ENCODE results near the gene HDAC4. TPM values are rescaled to one million over a fixed set of nuclear protein-coding genes. Genes with fewer than 3 reads are reported as not detected.

HDAC4 gene
- total RNA-seq, 1 experiment from 2014 or later: 40.1 TPM

DNA sequence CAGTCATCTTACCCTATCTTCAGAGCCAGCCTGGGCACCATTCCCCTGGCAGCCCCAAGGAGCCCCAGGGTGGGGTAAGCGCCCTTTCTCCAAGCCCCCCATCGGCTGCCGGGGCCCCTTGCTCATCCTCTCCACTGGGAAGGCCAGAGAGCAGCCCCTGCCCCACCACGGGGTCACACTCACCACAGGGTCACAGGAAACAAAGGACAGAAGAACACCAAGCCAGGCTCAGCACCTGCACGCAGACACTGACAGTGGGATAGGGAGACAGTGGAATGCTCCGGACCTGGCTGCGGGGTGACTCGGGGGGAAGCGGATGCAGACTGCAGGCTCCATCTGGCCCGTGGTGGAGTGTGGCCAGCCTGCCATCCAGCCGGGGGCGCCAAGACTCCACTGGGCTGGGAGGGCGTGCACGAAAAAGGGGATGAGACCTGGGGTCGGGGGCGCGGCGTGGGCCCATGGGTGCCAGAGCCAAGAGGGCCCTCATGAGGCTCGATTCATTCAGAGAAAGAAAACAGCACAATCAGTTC, 21.1 kb downstream of the HDAC4 start (continued):
- no peak for TF ChIP-seq TCF7L2 (IDR thresholded peaks at IDR 0.05; ENCODE audit: low read depth, low read length)

DNA sequence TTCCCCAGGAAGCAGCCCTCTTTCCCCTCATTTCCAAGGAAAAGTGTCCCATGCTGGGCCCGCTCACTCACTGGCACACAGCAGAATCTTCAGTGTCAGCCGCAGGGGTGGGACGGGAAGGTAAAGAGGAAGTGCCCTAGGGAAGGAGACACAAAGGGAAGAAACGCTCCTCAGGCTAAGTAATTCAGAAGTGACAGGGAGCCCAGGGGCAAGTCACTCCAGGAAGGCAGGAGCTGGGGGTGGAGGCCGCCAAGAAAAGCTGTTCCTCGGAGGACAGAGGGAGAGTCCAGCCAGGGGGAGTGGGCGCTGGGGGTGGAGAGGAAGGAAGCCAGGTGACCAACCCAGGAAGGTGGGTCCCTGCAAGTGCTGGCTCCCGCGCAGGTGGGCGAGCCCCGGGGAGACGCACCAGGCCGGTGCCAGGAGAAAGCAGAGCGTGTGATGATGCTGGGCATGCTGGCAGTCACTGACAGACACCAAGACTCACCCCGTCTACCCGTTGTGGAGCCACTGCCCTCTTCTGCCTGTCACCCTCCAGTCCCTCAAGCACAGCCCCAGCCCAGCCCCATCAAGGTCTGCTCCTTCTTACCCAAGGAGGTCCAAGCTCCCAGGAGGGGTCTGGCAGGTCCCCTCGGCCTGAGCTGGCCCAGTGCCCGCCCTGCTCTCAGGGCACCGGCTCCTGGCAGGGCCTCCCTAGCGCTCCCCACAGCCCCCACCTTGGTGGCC, 21.7 kb downstream of the HDAC4 start:
- in situ Hi-C loops (cut with HindIII; ENCODE audit: low pct_unique_long_range_greater_than_20kb, low sequenced_read_pairs): no loop called here
- no peak for DNase-seq (ENCODE audit: low read depth, low spot score)
- ChIA-PET CTCF (no interaction called here), POLR2A (no interaction called here)
- H3K27me3 ChIP-seq (ENCODE audit: control insufficient read depth, insufficient read depth, low read length): no peaks in the 10 kb centered on the region
- H3K9me3 ChIP-seq (ENCODE audit: control insufficient read depth, insufficient read depth, low read depth, low read length): no peaks in the 10 kb centered on the region
- intact Hi-C loops (cut with micrococcal nuclease; ENCODE audit: unreplicated experiment): no loop called here
- H3K4me3 ChIP-seq (ENCODE audit: low read depth in 2 of 2, low read length in 2 of 2): no peak overlapping the region
- no peaks in the 10 kb centered on the region for H3K36me3 ChIP-seq (ENCODE audit: control insufficient read depth, insufficient read depth, low read length)
- no peak for ATAC-seq
- TF ChIP-seq, protein P1, sequence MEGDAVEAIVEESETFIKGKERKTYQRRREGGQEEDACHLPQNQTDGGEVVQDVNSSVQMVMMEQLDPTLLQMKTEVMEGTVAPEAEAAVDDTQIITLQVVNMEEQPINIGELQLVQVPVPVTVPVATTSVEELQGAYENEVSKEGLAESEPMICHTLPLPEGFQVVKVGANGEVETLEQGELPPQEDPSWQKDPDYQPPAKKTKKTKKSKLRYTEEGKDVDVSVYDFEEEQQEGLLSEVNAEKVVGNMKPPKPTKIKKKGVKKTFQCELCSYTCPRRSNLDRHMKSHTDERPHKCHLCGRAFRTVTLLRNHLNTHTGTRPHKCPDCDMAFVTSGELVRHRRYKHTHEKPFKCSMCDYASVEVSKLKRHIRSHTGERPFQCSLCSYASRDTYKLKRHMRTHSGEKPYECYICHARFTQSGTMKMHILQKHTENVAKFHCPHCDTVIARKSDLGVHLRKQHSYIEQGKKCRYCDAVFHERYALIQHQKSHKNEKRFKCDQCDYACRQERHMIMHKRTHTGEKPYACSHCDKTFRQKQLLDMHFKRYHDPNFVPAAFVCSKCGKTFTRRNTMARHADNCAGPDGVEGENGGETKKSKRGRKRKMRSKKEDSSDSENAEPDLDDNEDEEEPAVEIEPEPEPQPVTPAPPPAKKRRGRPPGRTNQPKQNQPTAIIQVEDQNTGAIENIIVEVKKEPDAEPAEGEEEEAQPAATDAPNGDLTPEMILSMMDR (IDR thresholded peaks at IDR 0.05): no peak
- TF ChIP-seq TCF7L2 (IDR thresholded peaks at IDR 0.05; ENCODE audit: low read depth, low read length): no peak
- no peak for TF ChIP-seq SIN3A (IDR thresholded peaks at IDR 0.05; ENCODE audit: borderline replicate concordance, insufficient read depth, low read depth, low read length)
- no peak for TF ChIP-seq POLR2AphosphoS5 (IDR thresholded peaks at IDR 0.05; ENCODE audit: low read depth, low read length)
- TF ChIP-seq, protein P2, sequence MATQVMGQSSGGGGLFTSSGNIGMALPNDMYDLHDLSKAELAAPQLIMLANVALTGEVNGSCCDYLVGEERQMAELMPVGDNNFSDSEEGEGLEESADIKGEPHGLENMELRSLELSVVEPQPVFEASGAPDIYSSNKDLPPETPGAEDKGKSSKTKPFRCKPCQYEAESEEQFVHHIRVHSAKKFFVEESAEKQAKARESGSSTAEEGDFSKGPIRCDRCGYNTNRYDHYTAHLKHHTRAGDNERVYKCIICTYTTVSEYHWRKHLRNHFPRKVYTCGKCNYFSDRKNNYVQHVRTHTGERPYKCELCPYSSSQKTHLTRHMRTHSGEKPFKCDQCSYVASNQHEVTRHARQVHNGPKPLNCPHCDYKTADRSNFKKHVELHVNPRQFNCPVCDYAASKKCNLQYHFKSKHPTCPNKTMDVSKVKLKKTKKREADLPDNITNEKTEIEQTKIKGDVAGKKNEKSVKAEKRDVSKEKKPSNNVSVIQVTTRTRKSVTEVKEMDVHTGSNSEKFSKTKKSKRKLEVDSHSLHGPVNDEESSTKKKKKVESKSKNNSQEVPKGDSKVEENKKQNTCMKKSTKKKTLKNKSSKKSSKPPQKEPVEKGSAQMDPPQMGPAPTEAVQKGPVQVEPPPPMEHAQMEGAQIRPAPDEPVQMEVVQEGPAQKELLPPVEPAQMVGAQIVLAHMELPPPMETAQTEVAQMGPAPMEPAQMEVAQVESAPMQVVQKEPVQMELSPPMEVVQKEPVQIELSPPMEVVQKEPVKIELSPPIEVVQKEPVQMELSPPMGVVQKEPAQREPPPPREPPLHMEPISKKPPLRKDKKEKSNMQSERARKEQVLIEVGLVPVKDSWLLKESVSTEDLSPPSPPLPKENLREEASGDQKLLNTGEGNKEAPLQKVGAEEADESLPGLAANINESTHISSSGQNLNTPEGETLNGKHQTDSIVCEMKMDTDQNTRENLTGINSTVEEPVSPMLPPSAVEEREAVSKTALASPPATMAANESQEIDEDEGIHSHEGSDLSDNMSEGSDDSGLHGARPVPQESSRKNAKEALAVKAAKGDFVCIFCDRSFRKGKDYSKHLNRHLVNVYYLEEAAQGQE (IDR thresholded peaks at IDR 0.05; ENCODE audit: insufficient read depth in 1 of 2, low read depth in 2 of 2, low read length in 1 of 2): no peak
- no peaks in the 10 kb centered on the region for H3K4me1 ChIP-seq (ENCODE audit: control insufficient read depth, insufficient read depth, low read length)
- H3K27ac ChIP-seq (ENCODE audit: low read length): no peak overlapping the region
- BruUV-seq (replicated peaks): no TSS peak

DNA sequence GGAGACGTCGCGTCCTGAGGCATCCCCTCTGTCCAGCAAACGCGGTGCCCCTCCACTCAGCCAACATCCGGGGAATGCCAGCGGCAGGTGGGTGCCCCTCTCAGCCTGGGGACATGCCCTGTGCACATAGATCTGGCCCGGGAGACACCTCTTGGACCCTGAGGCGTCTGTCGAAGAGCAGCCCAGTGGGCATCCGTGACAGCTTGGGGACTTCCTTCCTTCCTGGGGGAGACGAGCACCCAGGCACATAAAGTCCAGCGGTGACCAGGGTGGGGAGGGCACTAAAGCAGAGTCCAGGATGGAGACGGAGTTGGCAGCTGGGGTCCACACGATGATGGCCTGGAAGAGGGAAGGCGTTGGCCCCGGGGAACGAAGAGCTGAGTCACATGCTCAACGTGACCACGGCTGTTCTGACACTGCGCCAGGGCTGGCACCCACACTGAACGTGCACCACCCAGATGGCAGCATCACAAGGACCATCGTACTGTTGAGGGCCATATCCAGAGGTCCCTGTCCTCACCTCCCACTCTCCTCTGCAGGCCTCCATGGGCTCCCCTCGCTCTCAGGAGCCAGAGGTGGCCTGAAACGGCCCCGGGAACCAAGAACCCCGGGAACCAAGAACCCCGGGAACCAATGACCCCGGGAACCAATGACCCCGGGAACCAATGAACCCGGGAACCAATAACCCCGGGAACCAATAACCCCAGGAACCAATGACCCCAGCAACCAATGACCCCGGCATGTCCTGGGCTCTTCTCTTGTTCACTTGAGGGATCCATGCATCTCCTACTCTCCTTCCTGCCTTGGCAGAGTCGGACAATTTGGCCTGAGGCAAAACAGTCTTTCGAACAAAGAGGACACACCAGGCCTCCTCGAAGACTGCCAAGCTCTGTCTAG, 22.6 kb downstream of the HDAC4 start:
- no peak for DNase-seq (ENCODE audit: low read depth, low spot score)
- Histone ChIP-seq H3K9me3 (ENCODE audit: control insufficient read depth, insufficient read depth, low read depth, low read length) (no peaks in the 10 kb centered on the region), H3K4me3 (ENCODE audit: low read depth in 2 of 2, low read length in 2 of 2) (no peak overlapping the region), H3K27ac (ENCODE audit: low read length) (no peak overlapping the region), H3K36me3 (ENCODE audit: control insufficient read depth, insufficient read depth, low read length) (no peaks in the 10 kb centered on the region), H3K4me1 (ENCODE audit: control insufficient read depth, insufficient read depth, low read length) (no peaks in the 10 kb centered on the region), H3K27me3 (ENCODE audit: control insufficient read depth, insufficient read depth, low read length) (no peaks in the 10 kb centered on the region)
- no TSS peak for BruUV-seq (replicated peaks)
- intact Hi-C loops (cut with micrococcal nuclease; ENCODE audit: unreplicated experiment) (no loop called here), in situ Hi-C loops (cut with HindIII; ENCODE audit: low pct_unique_long_range_greater_than_20kb, low sequenced_read_pairs) (no loop called here)
- TF ChIP-seq, protein P1 (IDR thresholded peaks at IDR 0.05): no peak
- no peak for TF ChIP-seq POLR2AphosphoS5 (IDR thresholded peaks at IDR 0.05; ENCODE audit: low read depth, low read length)
- TF ChIP-seq SIN3A (IDR thresholded peaks at IDR 0.05; ENCODE audit: borderline replicate concordance, insufficient read depth, low read depth, low read length): no peak
- ATAC-seq: no peak
- ChIA-PET CTCF (no interaction called here), POLR2A (no interaction called here)
